GM10266 (cell line): ENCODE results near the gene MORC2.
A peak's percentile ranks its signal among the peaks of the same experiment; 100 is the strongest.

ENCODE experiments used
- DNase-seq: peaks from one replicate; pipeline ENCODE4 v3.0.0; 2012; ENCODE audit errors: extremely low spot score
- CTCF ChIP-seq: IDR thresholded peaks from 2 replicates; pipeline ENCODE4 v1.5.1; 2012; ENCODE audit warnings: mild to moderate bottlenecking, low read depth; ENCODE audit not compliant: control insufficient read depth, insufficient read depth; ENCODE audit errors: missing control alignments

Gene MORC2

GRCh38 chr22:30893434-30894370 is 74.9 kb downstream of the MORC2 start:
- no peak for TF ChIP-seq CTCF
- DNase-seq = no peak

GRCh38 chr22:30892731-30893221 is 75.8 kb downstream of the MORC2 start:
- no peak for DNase-seq
- no peak for TF ChIP-seq CTCF

- TF ChIP-seq CTCF = no peak
- no peak for DNase-seq
Observed at GRCh38 chr22:30892286-30892685, 76.3 kb downstream of the MORC2 start.

GRCh38 chr22:30891781-30892180 is 76.8 kb downstream of the MORC2 start:
- TF ChIP-seq CTCF = no peak
- no peak for DNase-seq

GRCh38 chr22:30891443-30891755 is 77.2 kb downstream of the MORC2 start:
- no peak for DNase-seq
- no peak for TF ChIP-seq CTCF

GRCh38 chr22:30890686-30891442 is 77.7 kb downstream of the MORC2 start:
- peak; percentile 75 for TF ChIP-seq CTCF
- DNase-seq = peak; percentile 58

- no peak for DNase-seq
- TF ChIP-seq CTCF = no peak
Observed at GRCh38 chr22:30889996-30890480, 78.5 kb downstream of the MORC2 start.
